T-helper 2 cell (primary cell): ENCODE results near the gene CPLX3.
A peak's percentile ranks its signal among the peaks of the same experiment; 100 is the strongest.

Source experiments
- DNase-seq, 5 experiments: peaks; one replicate each; pipeline versions ENCODE4 v3.0.0 to v3.0.0-alpha.2; 2012 to 2022

Gene CPLX3

GRCh38 chr15:74847432-74847831 is 21.0 kb downstream of the CPLX3 start:
- DNase-seq = no peak

GRCh38 chr15:74850393-74850792 is 24.0 kb downstream of the CPLX3 start:
- DNase-seq = no peak

- no peak for DNase-seq
Measured at GRCh38 chr15:74851960-74852359, 25.5 kb downstream of the CPLX3 start.

- DNase-seq = no peak
Measured at GRCh38 chr15:74854453-74855022, 28.1 kb downstream of the CPLX3 start.

- no peak for DNase-seq
Measured at GRCh38 chr15:74855857-74856256, 29.4 kb downstream of the CPLX3 start.

GRCh38 chr15:74856537-74856936 is 30.1 kb downstream of the CPLX3 start:
- DNase-seq = no peak

- no peak for DNase-seq
Measured at GRCh38 chr15:74857082-74857655, 30.7 kb downstream of the CPLX3 start.

- peak in 1 of 5 experiments; percentile 33 for DNase-seq
Measured at GRCh38 chr15:74857671-74858368, 31.4 kb downstream of the CPLX3 start.

GRCh38 chr15:74858369-74858740 is 31.9 kb downstream of the CPLX3 start:
- DNase-seq = no peak

GRCh38 chr15:74863239-74864056 is 37.0 kb downstream of the CPLX3 start:
- DNase-seq = peak in 1 of 5 experiments; percentile 44

DNA sequence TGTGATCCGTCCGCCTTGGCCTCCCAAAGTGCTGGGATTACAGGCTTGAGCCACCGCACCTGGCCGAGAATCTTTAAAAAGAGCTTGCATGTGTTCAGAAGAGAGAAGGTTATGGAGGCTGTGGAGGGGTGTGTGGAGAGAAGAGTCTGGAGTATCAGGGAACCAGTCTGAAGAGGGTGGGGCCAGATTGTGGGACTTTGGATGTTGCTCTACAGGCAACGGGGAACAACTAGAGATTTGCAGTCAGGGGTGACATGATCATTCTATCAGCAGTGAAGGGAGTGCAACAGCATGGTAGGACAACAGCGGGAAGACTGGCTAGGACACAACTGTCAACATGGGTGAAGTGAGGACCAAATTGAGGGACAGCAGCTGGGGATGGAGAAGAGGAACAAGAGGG is 37.9 kb downstream of the CPLX3 start:
- DNase-seq = no peak

DNA sequence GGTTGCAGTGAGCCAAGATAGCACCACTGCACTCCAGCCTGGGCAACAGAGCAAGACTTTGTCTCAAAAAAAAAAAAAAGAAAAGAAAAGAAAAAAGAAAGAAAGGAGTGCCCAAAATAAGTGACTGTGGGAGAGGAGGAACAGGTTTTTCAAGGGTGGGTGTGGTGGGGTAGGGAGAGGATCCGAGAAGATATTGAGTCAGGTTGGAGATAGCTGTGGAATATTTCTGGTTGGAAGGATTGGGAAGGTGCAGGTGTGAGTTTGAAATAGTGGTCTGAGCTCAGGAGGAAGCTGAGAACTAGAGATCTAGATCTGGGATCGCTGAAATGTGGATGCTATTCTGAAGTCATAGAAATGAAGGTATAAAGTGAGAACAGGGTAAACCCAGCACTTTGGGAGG is 38.9 kb downstream of the CPLX3 start:
- no peak for DNase-seq

DNA sequence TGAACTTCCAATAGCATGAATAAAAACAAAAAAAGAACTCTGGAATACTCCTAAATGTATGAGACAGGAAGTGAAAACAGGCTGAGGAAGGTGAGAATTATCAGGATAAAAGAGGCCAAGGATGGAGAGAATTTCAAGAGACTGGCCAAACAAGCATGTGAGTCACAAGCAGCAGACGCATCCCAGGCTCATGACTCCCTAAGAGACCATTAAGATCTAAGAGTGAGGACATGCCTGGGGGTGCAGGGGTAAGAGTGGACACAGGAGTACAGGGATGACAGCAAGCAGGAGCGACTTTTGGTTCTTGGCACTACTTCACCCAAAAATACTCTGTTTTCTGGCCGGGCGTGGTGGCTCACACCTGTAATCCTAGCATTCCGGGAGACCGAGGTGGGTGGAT is 39.7 kb downstream of the CPLX3 start:
- no peak for DNase-seq

- no peak for DNase-seq
Measured at GRCh38 chr15:74867466-74868038, 41.1 kb downstream of the CPLX3 start.

DNA sequence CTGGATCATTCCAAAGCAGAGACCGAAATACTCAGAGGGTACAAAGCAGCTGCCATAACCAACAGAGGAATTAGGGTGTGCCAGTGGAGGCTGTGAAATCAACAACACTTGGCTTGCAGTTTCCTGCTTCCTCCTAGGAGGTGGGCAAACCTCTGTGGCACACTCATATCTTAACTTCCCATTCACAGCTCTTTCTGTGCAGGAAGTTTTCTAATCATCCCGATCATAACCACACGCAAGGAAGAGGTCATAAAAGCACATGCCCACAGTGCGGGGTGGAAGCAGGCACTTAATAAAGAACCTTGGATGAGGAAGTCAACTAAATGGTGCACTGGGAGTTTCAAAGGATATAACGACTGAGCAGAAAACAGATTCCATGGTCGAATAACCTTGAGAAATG is 41.6 kb downstream of the CPLX3 start:
- peak in 1 of 5 experiments; percentile 83 for DNase-seq

DNA sequence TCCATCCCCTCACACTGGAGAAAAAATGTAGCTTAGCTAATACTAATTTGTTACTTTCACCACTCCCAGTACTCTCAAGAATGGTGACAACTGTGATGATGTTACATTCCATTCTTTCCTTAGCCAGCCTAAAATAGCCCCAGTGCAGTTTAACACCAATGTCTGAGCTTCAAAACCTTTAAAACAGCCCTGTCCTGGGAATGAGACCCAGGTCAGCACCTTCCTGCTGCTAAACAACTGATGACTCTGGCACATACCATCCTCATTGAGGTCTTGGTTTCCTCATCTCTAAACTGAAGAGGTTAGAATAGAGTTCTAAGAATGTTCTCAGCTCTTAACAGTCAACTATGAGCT is 42.9 kb downstream of the CPLX3 start:
- DNase-seq = no peak

DNA sequence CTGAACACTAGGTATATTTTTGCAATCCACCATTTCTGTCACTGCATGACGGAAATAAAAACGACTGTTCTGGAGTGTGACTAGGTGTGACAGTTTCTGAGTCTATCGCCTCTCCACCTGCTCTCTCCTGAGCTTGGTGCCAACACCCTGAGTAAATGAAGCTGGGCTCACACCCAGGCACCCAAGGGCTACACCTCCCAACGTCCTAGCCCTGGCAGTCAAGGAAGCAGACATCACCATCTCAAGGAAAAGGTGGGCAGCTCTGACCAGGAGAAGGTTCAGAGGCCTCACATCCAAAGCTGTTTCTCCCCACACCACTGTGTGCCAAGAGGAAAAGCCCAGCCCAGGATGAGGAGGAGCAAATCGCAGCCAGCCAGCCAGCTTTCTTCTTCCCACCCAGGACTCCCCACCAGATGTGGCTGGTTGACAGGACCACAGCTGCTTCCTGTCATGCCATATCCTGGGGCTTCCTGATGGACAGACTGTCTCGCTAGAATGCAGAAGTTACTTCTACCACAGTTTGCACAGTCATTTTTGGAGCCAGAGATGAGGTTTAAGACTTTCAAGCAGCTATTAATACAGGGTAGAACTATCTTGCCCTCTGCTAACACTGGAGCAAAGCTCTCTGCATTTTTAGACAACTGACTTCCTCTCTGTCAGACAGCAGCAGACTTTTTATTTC is 43.4 kb downstream of the CPLX3 start:
- peak in 2 of 5 experiments; percentile 37 to 94 for DNase-seq

DNA sequence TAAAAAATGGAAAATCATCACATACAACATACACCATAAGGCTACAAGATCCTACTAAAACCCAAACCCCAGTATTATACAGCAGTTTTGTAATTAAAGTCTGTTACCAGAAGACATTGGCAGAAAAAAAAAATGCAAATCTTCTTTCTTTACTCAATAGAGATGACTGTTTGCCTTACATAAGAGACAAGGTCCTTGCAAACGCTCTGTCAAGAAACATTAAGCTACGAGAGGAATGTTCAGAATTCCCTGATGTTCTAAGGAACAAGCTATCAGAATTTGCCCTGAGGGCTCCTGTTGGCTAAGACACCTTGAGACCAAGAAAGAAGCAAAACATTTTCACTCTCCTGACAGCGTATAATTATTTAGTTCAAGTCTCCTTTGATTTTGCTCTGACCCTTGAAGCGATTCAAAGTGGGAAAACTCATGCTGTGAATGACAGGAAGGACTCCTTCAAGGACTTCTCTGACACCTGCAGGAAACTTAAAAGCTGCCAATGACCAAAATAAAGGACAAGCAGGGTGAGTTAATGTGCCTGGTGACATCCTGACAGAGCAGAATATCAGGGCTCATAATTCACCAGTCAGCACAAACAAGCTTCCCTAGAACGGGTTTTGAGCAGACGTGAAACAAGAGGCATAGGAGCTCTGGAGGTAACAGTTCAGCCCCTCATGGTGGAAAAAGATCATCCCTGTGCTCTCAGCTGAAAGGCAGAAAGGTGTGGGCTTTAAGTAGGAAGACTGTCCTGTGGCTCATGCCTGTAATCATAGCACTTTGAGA is 44.2 kb downstream of the CPLX3 start:
- DNase-seq = no peak

DNA sequence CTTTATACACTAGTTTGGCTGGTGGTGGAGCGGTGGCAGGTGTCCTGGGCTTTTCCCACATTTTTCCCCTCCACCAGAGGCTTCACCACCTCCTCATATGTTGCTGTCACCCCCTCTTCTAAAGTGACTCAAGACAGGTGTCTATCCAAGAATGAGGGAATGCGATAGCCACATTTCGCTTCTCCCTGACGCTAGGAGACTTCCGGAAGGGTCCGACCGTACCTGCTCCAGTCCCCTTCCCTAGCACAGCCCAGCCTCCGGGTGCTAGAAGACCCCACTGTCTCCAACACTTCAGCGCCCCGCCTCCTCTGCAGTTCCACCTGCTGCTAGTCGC is 46.2 kb downstream of the CPLX3 start:
- DNase-seq = no peak

- peak; percentile 80 to 97 (median 86) for DNase-seq
Measured at GRCh38 chr15:74873036-74873755, 46.8 kb downstream of the CPLX3 start, which contains the start of gene SCAMP2. Gene SCAMP2 (minus strand): TSS chr15:74873365. CDS start chr15:74873255, 110 bp downstream.
